OCI-M2 (cell line): ENCODE measurements around the gene TPPP.
"Not testable (repeated sequence)": the region's sequence is repeated elsewhere in the genome, so short reads cannot be mapped to it uniquely, and the experiment has no call there.

Experiments
- DNase-seq: peaks from one replicate; lab custom pipeline; 2025; ENCODE audit not compliant: unreplicated experiment; lab: John Stamatoyannopoulos, UW

Gene TPPP

GRCh38 chr5:693271-694041 is at the start of gene TPPP:
TSS of gene TPPP (minus strand) at chr5:693352. CDS start at chr5:678060, 15,292 bp downstream.
- DNase-seq = not testable (repeated sequence)

DNA sequence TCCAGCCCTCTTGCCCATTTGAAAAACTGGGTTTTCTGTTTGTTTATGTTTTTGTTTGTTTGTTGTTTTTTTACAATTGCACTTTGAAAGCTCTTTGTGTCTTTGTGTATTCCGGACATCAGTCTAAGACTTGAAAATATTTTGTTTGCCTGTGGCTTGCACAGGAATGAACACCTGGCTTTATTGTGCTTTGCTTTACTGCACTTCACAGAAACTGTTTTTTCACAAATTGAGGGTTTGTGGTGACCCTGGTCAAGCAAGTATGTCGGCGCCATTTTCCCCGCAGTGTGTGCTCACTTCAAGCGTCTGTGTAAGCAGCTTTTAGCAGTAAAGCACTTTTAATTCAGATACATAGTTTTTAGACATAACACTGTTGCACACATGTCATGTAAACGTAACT is 49.1 kb upstream of the TPPP start:
- not testable (repeated sequence) for DNase-seq

GRCh38 chr5:734145-734544 is 41.0 kb upstream of the TPPP start:
- DNase-seq = not testable (repeated sequence)

GRCh38 chr5:732754-733454 is 39.8 kb upstream of the TPPP start:
- DNase-seq = not testable (repeated sequence)

DNA sequence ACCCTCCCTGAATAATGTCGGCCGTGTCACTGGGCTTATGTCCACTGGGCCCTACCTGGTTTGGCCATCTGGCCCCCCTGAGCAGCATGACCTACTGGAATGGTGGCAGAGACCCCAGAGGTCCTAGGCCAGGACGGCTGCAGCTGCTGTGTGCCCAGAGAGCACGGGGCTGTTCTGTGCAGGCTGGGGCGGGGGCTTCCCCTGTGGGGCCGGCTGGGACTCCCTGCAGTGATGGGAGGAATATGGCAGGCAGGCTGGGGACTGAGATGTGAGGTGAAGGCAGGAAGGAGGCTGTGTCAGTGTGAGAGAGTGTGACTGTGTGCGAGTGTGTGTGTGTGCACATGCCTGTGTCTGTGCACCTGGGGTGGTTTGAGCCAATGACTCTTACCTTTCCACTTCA is 36.1 kb upstream of the TPPP start:
- DNase-seq = not testable (repeated sequence)

- DNase-seq = not testable (repeated sequence)
These were observed 33.9 kb upstream of the TPPP start for GRCh38 chr5:727087-727486.

DNA sequence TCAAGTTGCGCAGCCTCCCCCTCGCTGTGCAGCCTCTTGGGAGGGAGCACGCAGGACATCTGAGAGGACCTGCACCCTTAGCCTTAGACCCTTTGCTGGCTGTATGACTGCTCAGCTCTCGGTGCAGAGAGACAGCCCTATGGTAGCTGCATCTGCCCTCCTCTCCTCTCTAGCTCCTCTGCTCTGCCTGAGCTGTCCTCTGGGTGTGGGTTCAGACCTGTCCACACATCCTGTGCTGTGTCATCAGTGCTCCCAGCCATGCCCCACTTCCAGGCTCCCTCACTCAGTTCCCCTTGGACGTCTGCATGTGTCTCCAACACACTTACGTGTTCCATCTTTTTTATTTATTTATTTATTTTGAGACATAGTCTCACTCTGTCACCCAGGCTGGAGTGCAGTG is 30.7 kb upstream of the TPPP start:
- DNase-seq = not testable (repeated sequence)

DNA sequence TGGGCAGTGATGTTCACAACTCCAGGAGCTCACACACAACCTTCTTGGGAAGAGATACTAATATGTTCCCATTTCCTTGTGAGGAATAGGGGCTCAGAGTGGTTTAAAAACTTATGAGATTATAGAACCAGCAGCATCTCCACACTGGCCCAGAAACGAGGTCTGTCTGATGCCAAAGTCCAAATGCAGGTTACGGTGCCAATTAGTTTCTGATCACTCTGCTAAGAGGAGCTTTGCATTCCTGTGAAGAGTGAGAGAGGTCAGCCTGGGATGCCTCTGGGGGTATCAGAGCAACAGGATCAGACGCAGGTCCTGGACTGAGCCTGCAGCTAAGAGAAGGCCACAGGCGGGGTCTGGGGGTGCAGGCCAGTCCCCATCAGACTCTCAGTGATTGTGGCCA is 30.2 kb upstream of the TPPP start:
- DNase-seq = not testable (repeated sequence)

GRCh38 chr5:719379-719778 is 26.2 kb upstream of the TPPP start:
- DNase-seq = not testable (repeated sequence)

GRCh38 chr5:717143-717542 is 24.0 kb upstream of the TPPP start:
- DNase-seq = no peak

DNA sequence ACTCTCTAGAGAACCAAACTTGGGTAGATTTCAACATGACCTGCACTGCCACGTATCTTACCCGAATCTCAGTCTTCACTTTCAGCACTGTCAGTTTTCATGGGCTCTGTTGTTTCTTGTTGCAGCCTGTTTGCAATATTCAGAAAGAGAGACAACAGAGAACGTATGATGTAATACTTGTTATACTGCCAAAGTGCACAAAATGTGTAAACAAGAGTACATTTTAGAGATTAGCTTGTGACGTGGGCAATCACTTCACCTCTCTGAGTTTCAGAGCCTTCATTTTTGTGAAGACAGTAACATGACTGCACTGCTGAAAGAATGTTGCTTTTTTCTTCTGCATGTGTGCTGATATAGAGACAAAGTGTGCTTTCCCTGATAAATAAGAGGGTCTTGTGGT is 23.6 kb upstream of the TPPP start:
- DNase-seq = not testable (repeated sequence)

- not testable (repeated sequence) for DNase-seq
These were observed 22.5 kb upstream of the TPPP start for GRCh38 chr5:715636-716035.

- DNase-seq = not testable (repeated sequence)
These were observed 21.3 kb upstream of the TPPP start for GRCh38 chr5:714215-715118.

DNA sequence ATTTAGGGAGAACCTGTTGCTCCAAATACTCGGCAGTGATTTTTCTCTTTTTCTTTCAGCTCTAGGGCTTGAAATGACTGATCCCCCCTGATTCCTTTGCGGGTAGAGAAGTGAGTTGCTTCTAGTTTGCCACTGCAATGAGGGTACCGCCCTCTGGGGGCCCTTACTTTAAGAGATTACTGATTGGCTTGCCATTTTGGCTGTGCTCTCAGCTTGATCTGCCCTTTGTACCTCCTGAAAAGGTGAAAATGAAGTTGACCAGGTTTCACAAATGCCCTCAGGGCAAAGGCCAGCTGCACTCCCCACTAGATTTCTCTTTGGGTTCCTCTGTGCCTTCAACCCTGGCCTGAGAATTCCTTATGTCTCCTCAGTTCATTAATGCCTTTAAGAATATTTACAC is 20.5 kb upstream of the TPPP start:
- not testable (repeated sequence) for DNase-seq

- DNase-seq = not testable (repeated sequence)
These were observed 15.8 kb upstream of the TPPP start for GRCh38 chr5:708848-709517.

DNA sequence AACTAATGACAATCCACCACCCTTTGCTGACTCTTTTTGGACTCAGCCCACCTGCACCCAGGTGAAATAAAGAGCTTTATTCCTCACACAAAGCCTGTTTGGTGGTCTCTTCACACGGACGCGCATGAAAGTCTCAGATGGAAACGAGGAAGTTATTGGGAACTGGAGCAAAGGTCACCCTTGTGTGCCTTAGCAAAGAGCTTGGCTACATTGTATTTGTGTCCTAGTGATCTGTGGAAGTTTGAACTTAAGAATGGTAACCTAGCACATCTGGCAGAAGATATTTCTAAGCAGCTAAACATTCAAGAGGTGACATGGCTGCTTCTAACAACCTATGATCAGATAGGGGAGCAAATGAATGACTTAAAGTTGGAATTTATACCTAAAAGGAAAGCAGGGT is 15.2 kb upstream of the TPPP start:
- not testable (repeated sequence) for DNase-seq

DNA sequence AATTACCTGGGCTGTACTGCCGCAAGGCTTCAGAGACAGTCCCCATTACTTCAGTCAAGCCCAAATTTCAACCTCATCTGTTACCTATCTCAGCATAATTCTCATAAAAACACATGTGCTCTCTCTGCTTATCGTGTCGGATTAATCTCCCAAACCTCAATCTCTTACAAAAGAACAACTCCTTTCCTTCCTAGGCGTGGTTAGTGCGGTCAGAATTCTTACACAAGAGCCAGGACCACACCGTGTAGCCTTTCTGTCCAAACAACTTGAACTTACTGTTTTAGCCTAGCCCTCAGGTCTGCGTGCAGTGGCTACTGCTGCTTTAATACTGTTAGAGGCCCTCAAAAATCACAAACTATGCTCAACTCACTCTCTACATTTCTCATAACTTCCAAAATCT is 13.0 kb upstream of the TPPP start:
- not testable (repeated sequence) for DNase-seq

GRCh38 chr5:696753-697702 is 3.9 kb upstream of the TPPP start:
- not testable (repeated sequence) for DNase-seq

GRCh38 chr5:696191-696590 is 3.0 kb upstream of the TPPP start:
- not testable (repeated sequence) for DNase-seq

DNA sequence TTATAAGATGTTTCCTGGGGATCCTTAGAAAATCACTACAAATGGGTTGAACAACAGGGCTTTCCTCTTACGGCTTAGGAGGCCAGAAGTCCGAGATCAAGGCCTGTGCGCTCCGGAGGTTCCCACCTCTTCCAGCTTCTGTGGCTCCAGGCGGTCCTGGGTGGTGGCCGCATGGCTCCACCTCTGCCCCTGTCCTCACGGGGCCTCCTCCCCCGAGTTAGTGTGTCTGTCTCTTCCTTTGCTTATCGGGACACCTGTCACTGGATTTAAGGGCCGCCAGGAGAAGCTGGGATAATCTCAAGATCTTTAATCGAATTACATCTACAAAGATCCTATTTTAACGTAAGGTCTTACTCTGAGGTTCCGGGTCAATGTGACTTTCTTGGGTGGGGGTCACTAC is 2.3 kb upstream of the TPPP start:
- not testable (repeated sequence) for DNase-seq
